SK-MEL-5 (cell line): ENCODE results near the gene DALRD3. TPM values are rescaled to one million over a fixed set of nuclear protein-coding genes. Genes with fewer than 3 reads are reported as not detected.

Experiments used
- DNase-seq: peaks from one replicate; pipeline ENCODE4 v3.0.0-alpha.2; 2016; ENCODE audit warnings: low read depth, low spot score
- in situ Hi-C: cut with HindIII; loops from 2 replicates; pipeline ENCODE4 v1.10.0; 2016; ENCODE audit warnings: low sequenced_read_pairs, high pct_unique_total_duplicates, low pct_unique_long_range_greater_than_20kb
- total RNA-seq: library from RNA; depleted of rRNA; stranded (reverse); fragments of >200 nt; shearing (Covaris generic); gene quantifications from 2 replicates; pipeline ENCODE4 v1.2.3, GENCODE V29; 2014

Gene DALRD3
- total RNA-seq, 1 experiment from 2014 or later: 35.6 TPM

- DNase-seq: no peak
- in situ Hi-C loops: no loop called here
These were observed 26.4 kb downstream of the DALRD3 start for GRCh38 chr3:48991851-48992545.

DNA sequence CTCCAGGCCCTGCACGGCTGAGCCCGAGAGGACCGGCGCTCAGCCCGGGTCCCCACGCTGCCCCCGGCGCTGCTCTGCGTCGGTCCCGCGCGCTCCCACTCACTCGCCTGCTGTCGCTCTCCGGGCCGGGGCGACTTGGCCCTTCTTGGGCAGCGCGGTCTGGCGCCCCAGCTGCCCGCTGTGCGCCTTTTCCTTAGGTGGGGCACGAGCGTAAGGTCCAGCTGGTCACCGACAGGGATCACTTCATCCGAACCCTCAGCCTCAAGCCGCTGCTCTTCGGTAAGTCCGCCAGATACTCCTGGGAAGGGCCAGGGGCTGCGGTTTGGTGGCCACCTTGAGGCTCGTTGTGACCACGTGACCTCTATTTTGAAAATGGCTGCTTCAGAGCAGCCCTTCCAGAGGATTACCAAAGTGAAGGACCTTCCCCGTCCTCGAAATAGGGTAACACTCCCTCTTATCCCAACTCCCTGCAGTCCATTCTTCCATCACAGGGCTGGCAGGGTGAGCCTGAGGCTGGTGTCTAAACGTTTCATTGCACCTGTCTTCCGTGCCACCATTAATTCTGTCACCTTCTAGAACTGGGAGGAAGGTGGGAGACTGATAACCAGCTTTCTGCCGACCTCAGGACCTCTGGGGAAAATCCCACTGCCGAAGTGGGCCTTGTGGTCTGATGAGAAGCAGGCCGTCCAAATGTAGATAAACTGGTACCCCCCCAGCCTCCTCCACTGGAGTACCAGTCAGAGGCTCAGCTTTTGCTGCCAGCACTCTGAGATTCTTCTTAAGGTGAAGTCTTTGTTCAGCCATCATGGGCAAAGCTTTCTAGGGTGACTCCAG, 27.5 kb downstream of the DALRD3 start:
- in situ Hi-C loops: no loop called here
- DNase-seq: no peak

DNA sequence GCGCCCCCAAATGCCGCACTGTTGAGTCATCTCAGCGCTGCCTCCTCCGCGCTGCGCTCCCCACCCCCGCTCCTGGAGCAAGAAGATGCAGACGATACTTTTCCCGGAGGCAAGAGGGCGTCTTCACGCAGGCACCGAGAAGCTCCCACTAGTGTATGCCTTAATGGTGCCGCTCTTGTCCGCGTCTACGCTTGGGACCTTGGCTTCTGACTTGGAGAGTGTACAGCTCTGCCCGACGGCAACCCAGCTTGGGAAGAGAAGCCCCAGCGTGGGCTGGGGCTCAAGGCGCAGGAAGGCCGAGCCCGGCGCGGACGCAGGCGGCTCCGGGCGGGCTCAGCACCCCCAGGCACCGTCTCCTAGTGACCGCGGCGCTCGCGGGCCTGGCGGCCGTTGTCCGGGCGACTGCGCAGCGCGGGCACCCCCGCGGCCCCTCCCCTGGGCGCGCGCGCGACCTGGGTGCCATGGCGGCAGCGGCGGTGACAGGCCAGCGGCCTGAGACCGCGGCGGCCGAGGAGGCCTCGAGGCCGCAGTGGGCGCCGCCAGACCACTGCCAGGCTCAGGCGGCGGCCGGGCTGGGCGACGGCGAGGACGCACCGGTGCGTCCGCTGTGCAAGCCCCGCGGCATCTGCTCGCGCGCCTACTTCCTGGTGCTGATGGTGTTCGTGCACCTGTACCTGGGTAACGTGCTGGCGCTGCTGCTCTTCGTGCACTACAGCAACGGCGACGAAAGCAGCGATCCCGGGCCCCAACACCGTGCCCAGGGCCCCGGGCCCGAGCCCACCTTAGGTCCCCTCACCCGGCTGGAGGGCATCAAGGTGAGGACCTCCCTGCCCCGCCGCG, 28.4 kb downstream of the DALRD3 start, which contains the start of gene P4HTM:
P4HTM (plus strand) TSS at position 446 of the 840 bp plus-strand sequence; CDS start at position 462, 16 bp downstream.
- in situ Hi-C loops: no loop called here
- DNase-seq: no peak

- DNase-seq: no peak
- in situ Hi-C loops: no loop called here
These were observed 29.1 kb downstream of the DALRD3 start for GRCh38 chr3:48989126-48989795.

- DNase-seq: no peak
- in situ Hi-C loops: no loop called here
These were observed 32.5 kb downstream of the DALRD3 start for GRCh38 chr3:48985831-48986376.

DNA sequence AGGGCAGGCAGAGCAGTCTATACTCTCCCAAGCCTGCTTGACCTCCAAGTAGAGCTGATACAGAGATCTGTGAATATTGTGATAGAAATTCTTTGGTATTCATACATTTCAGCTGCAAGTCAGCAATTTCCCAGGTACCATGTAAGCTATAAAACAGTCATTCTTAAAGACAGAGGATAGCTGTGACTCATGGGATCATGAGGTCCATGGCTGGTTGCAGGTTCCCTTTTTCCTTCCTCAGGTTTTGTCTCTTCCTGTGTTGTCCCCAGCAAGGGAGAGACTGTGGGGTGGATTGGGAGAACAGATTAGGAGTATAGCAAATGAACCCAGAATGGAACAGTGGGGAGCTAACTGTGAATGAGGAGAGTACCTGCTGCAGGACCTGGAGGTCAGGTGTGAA, 33.7 kb downstream of the DALRD3 start:
- in situ Hi-C loops: no loop called here
- DNase-seq: peak; percentile 12

DNA sequence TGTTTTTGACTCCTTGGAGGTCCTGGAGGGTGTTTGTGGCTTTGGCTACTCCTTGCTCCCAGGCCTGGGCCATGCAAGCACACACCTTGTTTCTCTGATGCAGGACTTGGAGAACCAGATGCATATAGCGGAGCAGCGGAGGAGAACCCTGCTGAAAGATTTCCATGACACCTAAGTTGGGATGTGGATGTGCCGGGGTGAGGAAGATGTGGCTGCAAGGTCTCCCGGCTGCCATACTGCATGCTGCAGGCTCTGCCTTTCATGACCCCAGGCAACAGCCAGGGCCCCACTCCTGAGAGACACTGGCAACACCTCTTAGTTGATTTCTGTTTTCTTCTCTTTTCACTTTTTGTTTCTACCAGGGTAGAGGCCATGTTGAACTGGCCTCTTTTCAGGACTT, 35.3 kb downstream of the DALRD3 start:
- no peak for DNase-seq
- in situ Hi-C loops: no loop called here

DNA sequence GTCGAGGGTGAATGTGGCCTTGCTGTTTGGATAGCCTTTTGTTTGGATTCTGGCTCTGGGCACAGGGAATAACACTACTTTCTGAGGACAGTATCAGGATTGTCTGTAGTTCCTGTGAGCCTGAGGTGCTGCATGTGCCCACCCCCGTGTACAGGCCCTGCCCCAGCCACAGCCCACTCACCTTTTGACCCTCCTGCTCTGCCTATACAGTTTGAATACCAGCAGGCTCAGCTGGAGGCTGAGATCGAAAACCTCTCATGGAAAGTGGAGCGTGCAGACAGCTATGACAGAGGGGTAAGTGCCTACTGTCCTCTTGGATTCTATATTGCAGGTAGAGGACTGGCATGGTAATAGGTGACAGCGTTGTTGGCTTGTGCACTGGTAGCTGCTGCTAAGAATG, 35.7 kb downstream of the DALRD3 start:
- no peak for DNase-seq
- in situ Hi-C loops: no loop called here

DNA sequence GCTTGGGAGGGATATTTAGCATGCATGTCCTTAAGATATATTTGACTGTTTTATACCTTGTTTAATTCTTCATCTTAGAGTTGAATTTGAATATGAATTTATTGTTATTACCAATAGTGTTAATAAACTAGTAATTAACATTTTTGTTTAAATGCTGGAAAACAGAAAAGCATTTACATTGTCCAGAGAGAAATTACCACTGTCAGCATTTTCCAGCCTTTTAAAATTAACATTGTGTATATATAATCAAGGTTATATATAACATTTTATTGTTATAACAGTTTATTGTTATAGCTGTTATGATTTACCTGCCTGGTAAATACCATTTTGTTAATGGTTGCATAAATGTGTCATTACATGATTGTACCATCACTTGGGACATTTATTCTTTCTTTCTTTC, 36.4 kb downstream of the DALRD3 start:
- DNase-seq: no peak
- in situ Hi-C loops: no loop called here

- in situ Hi-C loops: no loop called here
These were observed 38.1 kb downstream of the DALRD3 start for GRCh38 chr3:48980295-48980694.

DNA sequence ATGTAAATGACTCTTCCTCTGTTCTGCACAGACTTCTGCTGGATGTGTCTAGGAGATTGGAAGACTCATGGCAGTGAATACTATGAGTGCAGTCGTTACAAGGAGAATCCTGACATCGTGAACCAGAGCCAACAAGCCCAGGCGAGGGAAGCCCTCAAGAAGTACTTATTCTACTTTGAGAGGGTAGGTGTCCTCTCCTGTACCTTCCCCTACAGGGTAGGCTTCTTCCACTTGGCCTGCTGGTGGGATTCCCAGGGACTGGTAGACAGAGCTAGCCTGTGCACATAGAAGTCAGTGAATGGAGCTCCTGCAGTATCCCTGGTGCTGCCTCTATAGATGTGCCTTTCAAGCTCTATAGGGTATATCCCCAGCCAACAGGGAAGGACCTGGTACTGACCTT, 38.9 kb downstream of the DALRD3 start:
- in situ Hi-C loops: no loop called here
- DNase-seq: no peak

More at GRCh38 chr3:48980295-48980694, 38.1 kb downstream of the DALRD3 start:
- no peak for DNase-seq

DNA sequence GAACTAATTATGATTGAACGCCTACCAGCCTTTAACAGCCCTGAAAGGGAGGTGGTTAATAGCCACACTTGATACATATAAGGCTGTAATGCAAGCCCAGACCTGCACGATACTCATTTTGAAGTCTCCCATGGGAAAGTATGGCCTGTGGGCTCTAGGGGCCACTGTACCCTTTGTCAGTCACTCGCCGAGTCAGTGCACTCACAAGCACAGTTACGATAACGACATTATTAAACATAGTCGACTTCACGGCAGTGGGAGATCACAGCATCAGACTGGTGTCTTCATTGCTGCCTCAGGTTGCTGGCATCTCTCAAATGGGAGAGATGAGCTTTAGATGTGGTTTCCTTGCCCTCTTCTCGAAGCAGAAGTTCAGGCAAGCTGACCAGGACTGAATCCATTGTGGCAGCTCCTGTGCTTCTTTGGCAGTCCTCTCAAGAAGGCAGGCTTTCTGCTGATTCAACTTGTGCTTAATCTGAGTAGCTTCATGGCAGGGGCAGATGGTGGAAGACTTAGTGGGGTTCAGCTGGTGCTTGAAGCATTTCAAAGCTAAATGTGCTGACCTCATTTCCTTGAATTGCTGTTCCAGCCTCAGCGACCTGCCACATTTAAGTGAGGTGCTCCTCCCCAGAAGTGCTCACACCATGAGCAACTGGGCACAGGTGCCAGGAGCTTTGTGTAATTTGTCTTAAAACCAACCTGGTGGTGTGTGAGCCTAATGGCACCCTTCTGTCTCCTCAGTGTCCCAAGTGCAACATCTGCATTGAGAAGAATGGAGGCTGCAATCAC, 44.1 kb downstream of the DALRD3 start:
- in situ Hi-C loops: no loop called here
- DNase-seq: no peak

- in situ Hi-C loops: no loop called here
- no peak for DNase-seq
These were observed 47.8 kb downstream of the DALRD3 start for GRCh38 chr3:48970586-48970985.

DNA sequence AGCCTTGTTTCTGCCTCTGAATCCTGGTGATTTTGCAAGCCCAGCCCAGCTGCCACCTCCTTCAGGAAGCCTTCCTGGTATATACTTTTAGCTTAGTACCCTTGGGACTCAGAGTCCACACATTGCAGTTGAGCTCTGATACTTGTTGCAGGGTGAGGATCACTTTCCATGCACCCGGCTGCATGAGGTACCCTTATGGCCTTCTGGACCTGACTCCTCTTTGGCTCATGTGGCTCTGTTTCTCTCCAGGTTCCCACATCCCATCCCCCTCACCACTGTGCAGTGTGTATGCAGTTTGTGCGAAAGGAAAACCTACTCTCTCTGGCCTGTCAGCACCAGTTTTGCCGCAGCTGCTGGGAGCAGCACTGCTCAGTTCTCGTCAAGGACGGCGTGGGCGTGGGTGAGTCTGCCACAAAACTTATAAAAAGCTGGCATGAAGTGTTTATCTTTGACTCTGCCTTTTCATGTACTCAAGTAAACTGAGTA, 51.5 kb downstream of the DALRD3 start:
- in situ Hi-C loops: no loop called here
- no peak for DNase-seq

DNA sequence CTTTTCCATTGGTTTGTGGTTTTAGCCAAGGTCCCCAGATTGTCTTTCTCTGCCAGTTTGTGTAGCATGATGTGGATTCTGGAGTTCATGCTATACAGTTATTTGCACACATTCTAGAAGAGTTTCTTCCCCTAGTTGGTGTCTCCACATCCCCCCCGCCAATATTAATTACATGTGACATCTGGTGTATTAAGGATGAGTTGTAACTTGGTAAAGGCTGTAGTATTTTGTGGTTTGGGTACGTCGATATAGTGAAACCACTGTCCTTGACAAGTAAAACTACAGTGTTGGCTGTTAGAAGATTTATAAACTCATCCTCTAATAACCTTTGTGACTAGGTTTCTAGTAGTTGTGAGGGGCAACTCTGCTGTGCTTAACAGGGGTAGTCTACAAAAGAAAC, 52.0 kb downstream of the DALRD3 start:
- no peak for DNase-seq
- in situ Hi-C loops: no loop called here
